K562 (cell line): ENCODE measurements around the gene LTO1. TPM values are rescaled to one million over a fixed set of nuclear protein-coding genes. Genes with fewer than 3 reads are reported as not detected.
A peak's percentile ranks its signal among the peaks of the same experiment; 100 is the strongest.

ENCODE experiments used
- BCL6 ChIP-seq: fragments of 250-450 bp; sonication (Bioruptor Pico); IDR thresholded peaks from 2 replicates; pipeline ENCODE4 v1.4.0; 2020
- CTBP1 ChIP-seq: fragments of 450-650 bp; IDR thresholded peaks from 2 replicates; pipeline ENCODE4 v1.6.1; 2016; ENCODE audit warnings: borderline replicate concordance
- EHMT2 ChIP-seq: fragments of 450-650 bp; IDR thresholded peaks from 2 replicates; pipeline ENCODE4 v1.6.1; 2018; ENCODE audit warnings: antibody characterized with exemption
- ELK1 ChIP-seq: sonication (generic); formaldehyde crosslinking; IDR thresholded peaks from 2 replicates; pipeline ENCODE4 v1.8.1; 2022; ENCODE audit warnings: missing genetic modification reagents
- HCFC1 ChIP-seq: IDR thresholded peaks from 2 replicates; pipeline ENCODE4 v1.6.1; 2012; ENCODE audit warnings: low read depth, low read length, improper control_type of control experiment
- HMBOX1 ChIP-seq: sonication (generic); IDR thresholded peaks from 2 replicates; pipeline ENCODE4 v1.6.1; 2016
- HNRNPLL ChIP-seq: fragments of 200-400 bp; formaldehyde crosslinking; IDR thresholded peaks from 2 replicates; pipeline ENCODE4 v1.6.1; 2017; ENCODE audit warnings: low read length, low read depth, mild to moderate bottlenecking; ENCODE audit not compliant: poor library complexity, severe bottlenecking
- JUND ChIP-seq, 2 experiments: IDR thresholded peaks; 2 replicates in 1 of 2; 3 replicates in 1 of 2; pipeline ENCODE4 v1.6.1; 2011; ENCODE audit warnings: borderline replicate concordance in 2 of 2, low read depth in 2 of 2, low read length in 2 of 2, improper control_type of control experiment in 1 of 2, missing biosample characterization in 1 of 2, missing genetic modification characterization in 1 of 2, missing genetic modification reagents in 1 of 2
- MTA3 ChIP-seq: fragments of 450-650 bp; formaldehyde crosslinking; IDR thresholded peaks from 2 replicates; pipeline ENCODE4 v1.6.1; 2017; ENCODE audit warnings: mild to moderate bottlenecking, borderline replicate concordance
- NBN ChIP-seq: fragments of 450-650 bp; IDR thresholded peaks from 2 replicates; pipeline ENCODE4 v1.6.1; 2016; ENCODE audit warnings: low read depth, mild to moderate bottlenecking
- PYGO2 ChIP-seq: fragments of 450-650 bp; IDR thresholded peaks from 2 replicates; pipeline ENCODE4 v1.6.1; 2016; ENCODE audit warnings: mild to moderate bottlenecking, missing genetic modification characterization, moderate library complexity, missing compliant biosample characterization
- RBM22 ChIP-seq: fragments of 200-400 bp; formaldehyde crosslinking; IDR thresholded peaks from 2 replicates; pipeline ENCODE4 v1.6.1; 2018; ENCODE audit warnings: low read length, low read depth; ENCODE audit not compliant: poor library complexity, severe bottlenecking
- SIN3A ChIP-seq, 2 experiments: fragments of 150-350 bp in 1 of 2; IDR thresholded peaks; 2 replicates each; pipeline ENCODE4 v1.6.1; 2011 to 2016; ENCODE audit warnings: borderline replicate concordance in 2 of 2, low read depth in 2 of 2, low read length in 2 of 2, mild to moderate bottlenecking in 2 of 2, moderate library complexity in 2 of 2; ENCODE audit not compliant: control insufficient read depth in 1 of 2
- SLC30A9 ChIP-seq: fragments of 250-450 bp; sonication (Bioruptor Pico); IDR thresholded peaks from 2 replicates; pipeline ENCODE4 v1.8.0; 2022; ENCODE audit warnings: mild to moderate bottlenecking, moderate library complexity
- SMARCA4 ChIP-seq: fragments of 450-650 bp; IDR thresholded peaks from 2 replicates; pipeline ENCODE4 v1.6.1; 2016
- SMC3 ChIP-seq: conservative IDR thresholded peaks from 2 replicates; pipeline ENCODE4 v1.6.1; 2011; ENCODE audit warnings: low read depth, low read length, improper control_type of control experiment; ENCODE audit not compliant: insufficient read depth
- SRSF9 ChIP-seq: fragments of 200-400 bp; formaldehyde crosslinking; IDR thresholded peaks from 2 replicates; pipeline ENCODE4 v1.6.1; 2017; ENCODE audit warnings: low read depth, low read length, borderline replicate concordance
- TAF7 ChIP-seq: fragments of 450-650 bp; IDR thresholded peaks from 2 replicates; pipeline ENCODE4 v1.6.1; 2016; ENCODE audit warnings: missing genetic modification characterization, missing compliant biosample characterization
- UBTF ChIP-seq, 2 experiments: IDR thresholded peaks; 2 replicates each; pipeline ENCODE4 v1.6.1; 2012; ENCODE audit warnings: improper control_type of control experiment in 2 of 2, low read depth in 2 of 2, low read length in 2 of 2, borderline replicate concordance in 1 of 2
- ZBTB34 ChIP-seq: fragments of 250-450 bp; sonication (Bioruptor Pico); IDR thresholded peaks from 2 replicates; pipeline ENCODE4 v1.8.0; 2021; ENCODE audit warnings: mild to moderate bottlenecking, moderate library complexity
- ZNF324 ChIP-seq: fragments of 250-450 bp; sonication (Bioruptor Pico); IDR thresholded peaks from 2 replicates; pipeline ENCODE4 v1.4.0; 2020; ENCODE audit warnings: mild to moderate bottlenecking
- ZNF830 ChIP-seq: fragments of 250-450 bp; sonication (Bioruptor Pico); IDR thresholded peaks from 2 replicates; pipeline ENCODE4 v1.5.0; 2021; ENCODE audit warnings: mild to moderate bottlenecking
- polyA plus RNA-seq, 8 experiments: library from polyadenylated mRNA; depleted of rRNA in 4 of 8; stranded (reverse) in 5 of 8; unstranded in 3 of 8; fragments of >200 nt; fragmentation: Nextera tagmentation in 2 of 8; fragmentation: Illumina TruSeq in 1 of 8; extraction: Ambion mirVana in 2 of 8; extraction: Trizol in 1 of 8; gene quantifications; 2 replicates each; pipeline versions ENCODE4 v1.2.1 to v1.2.3, GENCODE V29; 2011 to 2014; ENCODE audit warnings: inconsistent platforms in 1 of 8, missing spikeins in 1 of 8
- total RNA-seq, 7 experiments: library from RNA; depleted of rRNA in 6 of 7; stranded (reverse); fragments of >200 nt in 6 of 7; fragmentation: Illumina TruSeq in 2 of 7; extraction: Trizol in 2 of 7; gene quantifications; 2 replicates each; pipeline versions ENCODE4 v1.2.1 to v1.2.3, GENCODE V29; 2011 to 2021; ENCODE audit warnings: low replicate concordance in 1 of 7

Gene LTO1
- total and polyA plus RNA-seq, 9 of the 15 experiments (the other 6 are each of a cell fraction or from before 2014, with no cell fraction given) = 2.6 to 43.4 (median 19.1) TPM

GRCh38 chr11:69642913-69643632 lies 32.1 kb downstream of the LTO1 start (continued):
- TF ChIP-seq ZBTB34 (CRISPR knock-in tag) = no peak
- TF ChIP-seq SMARCA4 = no peak
- no peak for TF ChIP-seq ELK1 (CRISPR knock-in tag)
- TF ChIP-seq CTBP1 = peak; percentile 89
- no peak for TF ChIP-seq ZNF324 (CRISPR knock-in tag)
- no peak for TF ChIP-seq HMBOX1
- TF ChIP-seq NBN = no peak
- no peak for TF ChIP-seq ZNF830 (CRISPR knock-in tag)
- TF ChIP-seq SRSF9 = no peak
- TF ChIP-seq JUND (IDR thresholded peaks at IDR 0.05; ENCODE audit: borderline replicate concordance, low read depth, low read length) = 0 out of 2 replicates have a peak, but pooled peaks have one; percentile 27
- TF ChIP-seq JUND (tag; IDR thresholded peaks at IDR 0.05; ENCODE audit: borderline replicate concordance, low read depth, low read length) = no peak; the same call in 2 of the 3 replicates
- no peak for TF ChIP-seq SLC30A9 (CRISPR knock-in tag)
- TF ChIP-seq MTA3 = peak; percentile 55; the same call in 1 of the 2 replicates
- TF ChIP-seq BCL6 = no peak
- TF ChIP-seq EHMT2 = no peak
- peak; percentile 62 to 86; a peak in 2 of 4 replicates for TF ChIP-seq UBTF (IDR thresholded peaks at IDR 0.05; ENCODE audit: borderline replicate concordance in 1 of 2, low read depth in 2 of 2, low read length in 2 of 2)
- TF ChIP-seq HNRNPLL = peak; percentile 23
- TF ChIP-seq SIN3A (IDR thresholded peaks at IDR 0.05; ENCODE audit: borderline replicate concordance in 2 of 2, control insufficient read depth in 1 of 2, low read depth in 2 of 2, low read length in 2 of 2) = 0 out of 4 replicates have a peak, but pooled peaks have one; percentile 24 to 36
- TF ChIP-seq RBM22 = peak; percentile 34
- TF ChIP-seq PYGO2 (tag) = no peak
- peak; percentile 96 for TF ChIP-seq SMC3
- no peak for TF ChIP-seq TAF7 (tag)
- TF ChIP-seq HCFC1 = peak; percentile 32; the same call in 1 of the 2 replicates
